ENCODE measurements around the gene KRT2.

DNA sequence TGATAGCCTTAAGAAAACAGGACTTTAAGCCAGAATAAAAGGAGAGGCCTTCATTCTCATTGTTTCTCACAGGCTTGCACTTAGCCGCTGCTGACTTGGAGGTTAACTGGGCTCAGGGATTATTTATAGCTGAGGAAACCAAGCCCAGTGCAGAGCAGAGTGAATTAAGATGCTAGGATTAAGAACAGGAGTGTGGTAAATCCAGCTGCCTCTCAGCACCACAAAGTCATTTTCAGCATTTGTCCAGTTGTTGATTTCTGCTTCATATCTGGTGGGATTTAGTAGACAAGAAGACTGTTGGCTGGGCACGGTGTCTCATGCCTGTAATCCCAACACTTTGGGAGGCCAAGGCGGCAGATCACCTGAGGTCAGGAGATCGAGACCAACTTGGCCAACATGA is 19.4 kb downstream of the KRT2 start:
- TF ChIP-seq EZH2 (IDR thresholded peaks at IDR 0.05; ENCODE audit: borderline replicate concordance, low read length): no peak
- TF ChIP-seq, protein P1, sequence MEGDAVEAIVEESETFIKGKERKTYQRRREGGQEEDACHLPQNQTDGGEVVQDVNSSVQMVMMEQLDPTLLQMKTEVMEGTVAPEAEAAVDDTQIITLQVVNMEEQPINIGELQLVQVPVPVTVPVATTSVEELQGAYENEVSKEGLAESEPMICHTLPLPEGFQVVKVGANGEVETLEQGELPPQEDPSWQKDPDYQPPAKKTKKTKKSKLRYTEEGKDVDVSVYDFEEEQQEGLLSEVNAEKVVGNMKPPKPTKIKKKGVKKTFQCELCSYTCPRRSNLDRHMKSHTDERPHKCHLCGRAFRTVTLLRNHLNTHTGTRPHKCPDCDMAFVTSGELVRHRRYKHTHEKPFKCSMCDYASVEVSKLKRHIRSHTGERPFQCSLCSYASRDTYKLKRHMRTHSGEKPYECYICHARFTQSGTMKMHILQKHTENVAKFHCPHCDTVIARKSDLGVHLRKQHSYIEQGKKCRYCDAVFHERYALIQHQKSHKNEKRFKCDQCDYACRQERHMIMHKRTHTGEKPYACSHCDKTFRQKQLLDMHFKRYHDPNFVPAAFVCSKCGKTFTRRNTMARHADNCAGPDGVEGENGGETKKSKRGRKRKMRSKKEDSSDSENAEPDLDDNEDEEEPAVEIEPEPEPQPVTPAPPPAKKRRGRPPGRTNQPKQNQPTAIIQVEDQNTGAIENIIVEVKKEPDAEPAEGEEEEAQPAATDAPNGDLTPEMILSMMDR (conservative IDR thresholded peaks at IDR 0.05 in 1 of 2, IDR thresholded peaks at IDR 0.05 in 1 of 2; ENCODE audit: extremely low read depth in 1 of 2, insufficient read depth in 1 of 2, low read depth in 1 of 2, low read length in 2 of 2): no peak

Measured in mammary epithelial cell (primary cell).